ENCODE measurements around the gene NSD2. TPM values are rescaled to one million over a fixed set of nuclear protein-coding genes. Genes with fewer than 3 reads are reported as not detected.

NSD2 gene
- total and polyA plus RNA-seq, 9 of the 15 experiments (the other 6 are each of a cell fraction or from before 2014, with no cell fraction given) = 6.4 to 126 (median 58.8) TPM

- Histone ChIP-seq H3K27ac (ENCODE audit: extremely low read depth, low read depth, low read length) (no peak overlapping the region), H3K4me1 (replicated peaks in 1 of 2; ENCODE audit: control insufficient read depth in 2 of 2, insufficient read depth in 2 of 2, low read length in 2 of 2) (peaks cover 0 to 49% of the 10 kb centered on the region in 2 experiments; a peak in 3 of 5 replicates), H3K79me2 (ENCODE audit: control insufficient read depth, insufficient read depth, low read length) (peaks cover 11% of the 10 kb centered on the region; the same call in 2 of the 3 replicates), H3K4me2 (ENCODE audit: insufficient read depth, low read length) (no peak overlapping the region), H3K9ac (ENCODE audit: insufficient read depth in 1 of 2, low read depth in 2 of 2, low read length in 2 of 2) (no peak overlapping the region), H3K27me3 (ENCODE audit: control insufficient read depth in 2 of 2, insufficient read depth in 2 of 2, low read length in 2 of 2) (no peaks in the 10 kb centered on the region), H3K36me3 (ENCODE audit: control insufficient read depth, insufficient read depth, low read length) (peaks cover 96% of the 10 kb centered on the region), H3K9me1 (ENCODE audit: control insufficient read depth, insufficient read depth, low read length) (peaks cover 3% of the 10 kb centered on the region), H2AFZ (ENCODE audit: low read depth, low read length) (no peak overlapping the region), H4K20me1 (replicated peaks; ENCODE audit: control insufficient read depth, insufficient read depth, low read length) (peaks cover 2% of the 10 kb centered on the region; the same call in 1 of the 2 replicates), H3K9me3 (replicated peaks; ENCODE audit: control insufficient read depth, insufficient read depth, low read depth, low read length) (no peaks in the 10 kb centered on the region), H3K4me3 (no peak overlapping the region)
- intact Hi-C loops (cut with micrococcal nuclease) = no loop called here
- CTCF ChIA-PET (ENCODE audit: low intra/inter-chr PET ratio) = no interaction called here
- ATAC-seq (no peak), DNase-seq (ENCODE audit: extremely low read depth in 1 of 4, low spot score in 3 of 4) (no peak), FAIRE-seq (no peak)
- BruUV-seq (replicated peaks) = no TSS peak
- POLR2A ChIA-PET = interaction anchor here (0.6 kb wide), 1 partner anchor 166 kb away, joined by 3 read pairs; no protein-coding TSS in a partner anchor
- no peak for TF ChIP-seq AFF4 (CRISPR knock-in tag; IDR thresholded peaks at IDR 0.05)
- WGBS (ENCODE audit: insufficient coverage, low coverage, missing lambda C conversion rate) = 91% methylated on average over 21 of the region's 22 CpGs
- in situ Hi-C loops (cut with MboI) = no loop called here
These were observed 115.5 kb downstream of the NSD2 start for GRCh38 chr4:1986578-1987210.

All from K562 (cell line).